ENCODE data around the gene TUBGCP6.

The TUBGCP6 gene

GRCh38 chr22:50198624-50199017 is 46.2 kb downstream of the TUBGCP6 start:
- H3K4me3 ChIP-seq (ENCODE audit: low read depth, low read length): no peak overlapping the region
- no peaks in the 10 kb centered on the region for H3K36me3 ChIP-seq (ENCODE audit: control insufficient read depth, insufficient read depth, low read length)
- no peaks in the 10 kb centered on the region for H3K9me3 ChIP-seq (ENCODE audit: control insufficient read depth, low read length)
- H3K27ac ChIP-seq: no peak overlapping the region
- peaks cover 3% of the 10 kb centered on the region for H3K79me2 ChIP-seq
- no peaks in the 10 kb centered on the region for H3K27me3 ChIP-seq (ENCODE audit: control insufficient read depth, insufficient read depth, low read length)
- no peak for TF ChIP-seq CTCF (IDR thresholded peaks at IDR 0.05)
- H2AFZ ChIP-seq: no peak overlapping the region
- no peak overlapping the region for H3K4me2 ChIP-seq (ENCODE audit: low read length)
- H3K4me1 ChIP-seq: no peaks in the 10 kb centered on the region
- H3K9ac ChIP-seq: no peak overlapping the region

- no peaks in the 10 kb centered on the region for H3K36me3 ChIP-seq (ENCODE audit: control insufficient read depth, insufficient read depth, low read length)
- no peak overlapping the region for H3K9ac ChIP-seq
- H3K4me2 ChIP-seq (ENCODE audit: low read length): no peak overlapping the region
- no peak for TF ChIP-seq CTCF (IDR thresholded peaks at IDR 0.05)
- H3K4me3 ChIP-seq (ENCODE audit: low read depth, low read length): no peak overlapping the region
- H3K9me3 ChIP-seq (ENCODE audit: control insufficient read depth, low read length): no peaks in the 10 kb centered on the region
- no peak overlapping the region for H2AFZ ChIP-seq
- H3K4me1 ChIP-seq: no peaks in the 10 kb centered on the region
- no peak overlapping the region for H3K27ac ChIP-seq
- H3K27me3 ChIP-seq (ENCODE audit: control insufficient read depth, insufficient read depth, low read length): no peaks in the 10 kb centered on the region
- no peaks in the 10 kb centered on the region for H3K79me2 ChIP-seq
Observed at GRCh38 chr22:50197856-50198623, 46.8 kb downstream of the TUBGCP6 start.

- no peak for TF ChIP-seq CTCF (IDR thresholded peaks at IDR 0.05)
- no peaks in the 10 kb centered on the region for H3K36me3 ChIP-seq (ENCODE audit: control insufficient read depth, insufficient read depth, low read length)
Observed at GRCh38 chr22:50197000-50197800, 47.6 kb downstream of the TUBGCP6 start.

GRCh38 chr22:50196256-50196655 is 48.6 kb downstream of the TUBGCP6 start:
- Histone ChIP-seq H2AFZ (no peak overlapping the region), H3K4me2 (ENCODE audit: low read length) (no peak overlapping the region), H3K27me3 (ENCODE audit: control insufficient read depth, insufficient read depth, low read length) (no peaks in the 10 kb centered on the region), H3K27ac (no peak overlapping the region), H3K9me3 (ENCODE audit: control insufficient read depth, low read length) (no peaks in the 10 kb centered on the region), H3K4me3 (ENCODE audit: low read depth, low read length) (no peak overlapping the region), H3K79me2 (no peaks in the 10 kb centered on the region), H3K36me3 (ENCODE audit: control insufficient read depth, insufficient read depth, low read length) (no peaks in the 10 kb centered on the region), H3K4me1 (no peaks in the 10 kb centered on the region), H3K9ac (no peak overlapping the region)
- no peak for TF ChIP-seq CTCF (IDR thresholded peaks at IDR 0.05)

More at GRCh38 chr22:50197000-50197800, 47.6 kb downstream of the TUBGCP6 start:
- Histone ChIP-seq H3K79me2 (no peaks in the 10 kb centered on the region), H2AFZ (no peak overlapping the region), H3K4me2 (ENCODE audit: low read length) (no peak overlapping the region), H3K27me3 (ENCODE audit: control insufficient read depth, insufficient read depth, low read length) (no peaks in the 10 kb centered on the region), H3K4me1 (no peaks in the 10 kb centered on the region), H3K4me3 (ENCODE audit: low read depth, low read length) (no peak overlapping the region), H3K9ac (no peak overlapping the region), H3K9me3 (ENCODE audit: control insufficient read depth, low read length) (no peaks in the 10 kb centered on the region), H3K27ac (no peak overlapping the region)

Measured in parathyroid adenoma (tissue), 2 donors.